Breast epithelium (tissue), 4 donors: ENCODE data around the gene DNM3. TPM values are rescaled to one million over a fixed set of nuclear protein-coding genes. Genes with fewer than 3 reads are reported as not detected.

Experiments
- DNase-seq, 2 donors: peaks; one replicate each; pipeline ENCODE4 v3.0.0-alpha.2; 2019; ENCODE audit warnings: low spot score in 2 of 2
- H3K27ac ChIP-seq, 2 donors: fragments of 200-600 bp; sonication (generic) in 1 of 2; one replicate each; pipeline ENCODE4 v1.5.1; 2016 to 2019; ENCODE audit warnings: mild to moderate bottlenecking in 1 of 2
- H3K27me3 ChIP-seq, 2 donors: fragments of 200-600 bp; sonication (generic) in 1 of 2; one replicate each; pipeline versions ENCODE4 v1.5.1 to v1.6.0; 2017 to 2019; ENCODE audit warnings: control low read depth in 1 of 2, mild to moderate bottlenecking in 1 of 2
- H3K36me3 ChIP-seq: fragments of 200-600 bp; one replicate; pipeline ENCODE4 v1.5.1; 2019
- H3K4me1 ChIP-seq, 2 donors: fragments of 200-600 bp; sonication (generic); one replicate each; pipeline ENCODE4 v1.5.1; 2016 to 2019; ENCODE audit warnings: control low read depth in 1 of 2
- H3K4me3 ChIP-seq, 3 donors: fragments of 200-600 bp; sonication (generic); 1 replicate in 2 of 3; 2 replicates in 1 of 3; pipeline ENCODE4 v1.5.1; 2016 to 2019; ENCODE audit warnings: mild to moderate bottlenecking in 3 of 3, moderate library complexity in 2 of 3
- H3K9me3 ChIP-seq, 2 donors: fragments of 200-600 bp; sonication (generic) in 1 of 2; one replicate each; pipeline ENCODE4 v1.5.1; 2016 to 2019; ENCODE audit warnings: control low read depth in 1 of 2
- POLR2A ChIP-seq: fragments of 450-650 bp; IDR thresholded peaks from one replicate; pipeline ENCODE4 v1.6.1; 2016; ENCODE audit warnings: antibody characterized with exemption, mild to moderate bottlenecking, moderate library complexity
- POLR2AphosphoS5 ChIP-seq, 3 donors: sonication (generic); formaldehyde crosslinking; IDR thresholded peaks; one replicate each; pipeline ENCODE4 v1.6.1; 2017; ENCODE audit warnings: antibody characterized with exemption in 3 of 3
- intact Hi-C: fragments of 100-400 bp; cut with DNase I; formaldehyde crosslinking; loops from one replicate; pipeline ENCODE4 v1.15.1; 2023; ENCODE audit warnings: low total_unique reads
- total RNA-seq, 3 donors: library from RNA; depleted of rRNA; stranded (reverse); fragments of >200 nt; gene quantifications; one replicate each; pipeline ENCODE4 v1.1.0, GENCODE V29; 2016
- TF ChIP-seq, protein P1 (sequence below), 3 donors: fragments of 450-650 bp; IDR thresholded peaks; one replicate each; pipeline ENCODE4 v1.5.1; 2016 to 2017; ENCODE audit warnings: antibody characterized with exemption in 3 of 3, mild to moderate bottlenecking in 3 of 3, moderate library complexity in 3 of 3

The DNM3 gene
- total RNA-seq, 3 donors from 2014 or later: 5.1 to 7.5 (median 6.6) TPM

DNA sequence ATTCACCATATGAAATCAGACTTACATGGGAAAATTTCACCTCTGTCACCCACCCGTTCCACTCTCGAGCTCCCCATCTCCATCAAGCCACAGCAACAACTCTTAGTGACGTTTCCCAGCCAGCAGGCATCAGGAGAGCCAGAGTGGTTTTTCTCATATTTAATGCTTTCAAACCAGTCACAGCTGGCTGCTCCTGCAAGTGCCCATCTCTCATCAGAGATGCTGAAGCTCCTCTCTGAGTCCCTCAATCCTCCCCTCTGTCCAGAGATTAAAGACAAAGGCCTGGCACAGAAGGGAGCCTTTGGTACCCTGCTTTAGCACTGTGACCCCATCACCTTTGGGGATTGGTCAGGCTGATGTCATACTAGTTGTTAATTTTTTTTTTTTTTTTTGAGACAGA, 277.3 kb downstream of the DNM3 start:
- Histone ChIP-seq H3K36me3 (no peaks in the 10 kb centered on the region), H3K4me1 (no peaks in the 10 kb centered on the region), H3K4me3 (no peak overlapping the region), H3K9me3 (no peaks in the 10 kb centered on the region), H3K27me3 (no peaks in the 10 kb centered on the region), H3K27ac (no peak overlapping the region)
- DNase-seq: no peak
- TF ChIP-seq POLR2AphosphoS5 (IDR thresholded peaks at IDR 0.05) (no peak), POLR2A (no peak)
- TF ChIP-seq, protein P1, sequence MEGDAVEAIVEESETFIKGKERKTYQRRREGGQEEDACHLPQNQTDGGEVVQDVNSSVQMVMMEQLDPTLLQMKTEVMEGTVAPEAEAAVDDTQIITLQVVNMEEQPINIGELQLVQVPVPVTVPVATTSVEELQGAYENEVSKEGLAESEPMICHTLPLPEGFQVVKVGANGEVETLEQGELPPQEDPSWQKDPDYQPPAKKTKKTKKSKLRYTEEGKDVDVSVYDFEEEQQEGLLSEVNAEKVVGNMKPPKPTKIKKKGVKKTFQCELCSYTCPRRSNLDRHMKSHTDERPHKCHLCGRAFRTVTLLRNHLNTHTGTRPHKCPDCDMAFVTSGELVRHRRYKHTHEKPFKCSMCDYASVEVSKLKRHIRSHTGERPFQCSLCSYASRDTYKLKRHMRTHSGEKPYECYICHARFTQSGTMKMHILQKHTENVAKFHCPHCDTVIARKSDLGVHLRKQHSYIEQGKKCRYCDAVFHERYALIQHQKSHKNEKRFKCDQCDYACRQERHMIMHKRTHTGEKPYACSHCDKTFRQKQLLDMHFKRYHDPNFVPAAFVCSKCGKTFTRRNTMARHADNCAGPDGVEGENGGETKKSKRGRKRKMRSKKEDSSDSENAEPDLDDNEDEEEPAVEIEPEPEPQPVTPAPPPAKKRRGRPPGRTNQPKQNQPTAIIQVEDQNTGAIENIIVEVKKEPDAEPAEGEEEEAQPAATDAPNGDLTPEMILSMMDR (IDR thresholded peaks at IDR 0.05): no peak
- intact Hi-C loops: no loop called here

DNA sequence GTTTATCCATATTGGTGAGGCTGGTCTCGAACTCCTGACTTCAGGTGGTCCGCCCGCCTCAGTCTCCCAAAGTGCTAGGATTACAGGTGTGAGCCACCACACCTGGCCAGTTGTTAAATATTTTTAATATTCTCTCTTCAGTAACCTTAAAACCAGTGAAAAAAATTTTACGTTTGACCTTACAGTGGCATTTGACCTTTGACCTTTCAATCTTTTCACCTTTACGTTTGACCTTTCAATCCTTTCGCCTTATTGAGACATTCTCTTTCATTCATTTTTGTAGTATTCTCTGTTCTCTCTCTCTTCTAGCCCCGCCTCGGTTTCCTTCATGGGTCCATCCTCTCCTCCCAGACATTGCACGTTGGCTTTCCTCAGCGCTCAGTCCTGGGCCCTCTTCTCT, 277.9 kb downstream of the DNM3 start:
- Histone ChIP-seq H3K27ac (no peak overlapping the region), H3K4me1 (no peaks in the 10 kb centered on the region), H3K4me3 (no peak overlapping the region), H3K27me3 (no peaks in the 10 kb centered on the region), H3K36me3 (no peaks in the 10 kb centered on the region), H3K9me3 (no peaks in the 10 kb centered on the region)
- TF ChIP-seq POLR2A (no peak), POLR2AphosphoS5 (IDR thresholded peaks at IDR 0.05) (no peak)
- TF ChIP-seq, protein P1 (IDR thresholded peaks at IDR 0.05): no peak
- DNase-seq: no peak
- intact Hi-C loops: no loop called here

- TF ChIP-seq POLR2A (no peak), POLR2AphosphoS5 (IDR thresholded peaks at IDR 0.05) (no peak)
- TF ChIP-seq, protein P1 (IDR thresholded peaks at IDR 0.05): no peak
- intact Hi-C loops: no loop called here
- H3K4me1 ChIP-seq: no peaks in the 10 kb centered on the region
- H3K27me3 ChIP-seq: no peaks in the 10 kb centered on the region
- no peaks in the 10 kb centered on the region for H3K9me3 ChIP-seq
- no peak overlapping the region for H3K27ac ChIP-seq
- H3K4me3 ChIP-seq: no peak overlapping the region
- DNase-seq: no peak
- H3K36me3 ChIP-seq: no peaks in the 10 kb centered on the region
Observed at GRCh38 chr1:172120381-172120780, 279.1 kb downstream of the DNM3 start.

DNA sequence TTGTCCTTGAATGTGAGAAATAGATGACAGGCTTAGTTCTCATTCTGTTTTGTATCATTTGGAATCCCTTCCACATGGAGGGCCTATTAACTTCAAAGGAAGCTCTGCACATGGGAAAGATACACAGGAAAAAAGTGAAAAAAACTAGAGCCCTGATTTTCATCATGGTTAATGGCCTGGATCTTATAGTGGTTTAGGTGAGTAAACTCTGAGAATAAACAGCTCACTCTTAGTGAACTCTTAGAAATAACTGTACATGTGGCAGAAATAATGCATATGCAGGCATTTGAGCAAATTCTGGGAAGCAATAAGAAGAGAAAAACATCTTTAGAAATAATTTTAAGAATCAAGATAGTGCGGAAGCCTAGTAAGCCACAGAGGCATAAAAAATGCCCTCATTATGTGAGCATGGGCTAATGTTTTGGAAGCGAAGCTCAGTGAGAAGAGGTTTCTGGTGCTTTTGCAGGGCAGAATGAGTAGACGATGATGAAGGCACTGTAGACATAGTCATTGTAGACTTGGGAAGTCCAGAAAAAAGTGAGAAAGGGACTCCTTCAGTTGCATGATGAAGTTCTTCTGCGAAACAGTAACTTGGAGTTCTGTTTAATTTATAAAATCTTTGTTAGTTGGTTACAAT, 279.9 kb downstream of the DNM3 start:
- no peak for TF ChIP-seq POLR2A
- TF ChIP-seq, protein P1 (IDR thresholded peaks at IDR 0.05): no peak
- no peak for TF ChIP-seq POLR2AphosphoS5 (IDR thresholded peaks at IDR 0.05)
- Histone ChIP-seq H3K27me3 (no peaks in the 10 kb centered on the region), H3K27ac (no peak overlapping the region), H3K9me3 (no peaks in the 10 kb centered on the region), H3K36me3 (no peaks in the 10 kb centered on the region), H3K4me3 (no peak overlapping the region), H3K4me1 (no peaks in the 10 kb centered on the region)
- DNase-seq: no peak
- intact Hi-C loops: no loop called here

DNA sequence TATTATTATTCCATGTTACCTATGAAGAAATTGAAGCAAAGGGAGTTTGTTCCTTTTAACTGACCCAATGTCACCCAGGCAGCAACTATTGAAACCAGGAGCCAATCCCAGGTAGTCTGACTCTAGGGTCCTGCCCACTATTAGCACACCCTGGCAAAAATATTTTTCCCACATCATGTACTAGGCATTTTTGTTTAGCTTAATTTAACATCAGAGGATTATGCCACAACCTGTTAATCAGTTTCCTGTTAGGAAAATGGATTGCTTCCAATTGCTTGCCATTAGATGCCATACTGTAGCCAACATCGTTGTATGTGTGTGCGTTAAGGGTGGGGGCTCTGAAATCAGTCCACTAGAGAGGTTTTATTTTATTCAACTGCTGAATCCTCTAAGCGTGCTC, 281.1 kb downstream of the DNM3 start:
- Histone ChIP-seq H3K4me3 (no peak overlapping the region), H3K4me1 (no peaks in the 10 kb centered on the region), H3K27me3 (no peaks in the 10 kb centered on the region), H3K36me3 (no peaks in the 10 kb centered on the region), H3K27ac (no peak overlapping the region), H3K9me3 (no peaks in the 10 kb centered on the region)
- TF ChIP-seq POLR2A (no peak), POLR2AphosphoS5 (IDR thresholded peaks at IDR 0.05) (no peak)
- TF ChIP-seq, protein P1 (IDR thresholded peaks at IDR 0.05): no peak
- DNase-seq: no peak
- intact Hi-C loops: no loop called here
